ENCODE results near the gene EME1.

DNA sequence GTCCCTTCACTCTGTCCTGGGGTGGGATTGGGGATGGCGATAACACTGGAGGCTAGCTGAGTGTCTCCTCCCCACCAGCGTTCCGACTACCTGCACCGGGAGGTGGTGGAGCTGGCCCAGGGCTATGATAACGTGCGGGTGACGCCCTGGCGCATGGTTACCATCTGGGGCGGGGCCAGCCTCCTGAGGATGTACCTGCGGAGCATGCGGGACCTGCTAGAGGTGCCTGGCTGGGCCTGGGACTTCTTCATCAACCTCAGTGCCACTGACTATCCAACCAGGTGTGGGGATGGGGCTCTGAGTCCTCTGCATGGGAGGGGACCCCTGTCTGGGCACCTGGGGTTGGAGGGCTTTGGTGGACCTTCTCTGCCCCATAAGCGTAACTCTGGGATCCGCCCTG, 18.3 kb upstream of the EME1 start:
- TF ChIP-seq, protein P1, sequence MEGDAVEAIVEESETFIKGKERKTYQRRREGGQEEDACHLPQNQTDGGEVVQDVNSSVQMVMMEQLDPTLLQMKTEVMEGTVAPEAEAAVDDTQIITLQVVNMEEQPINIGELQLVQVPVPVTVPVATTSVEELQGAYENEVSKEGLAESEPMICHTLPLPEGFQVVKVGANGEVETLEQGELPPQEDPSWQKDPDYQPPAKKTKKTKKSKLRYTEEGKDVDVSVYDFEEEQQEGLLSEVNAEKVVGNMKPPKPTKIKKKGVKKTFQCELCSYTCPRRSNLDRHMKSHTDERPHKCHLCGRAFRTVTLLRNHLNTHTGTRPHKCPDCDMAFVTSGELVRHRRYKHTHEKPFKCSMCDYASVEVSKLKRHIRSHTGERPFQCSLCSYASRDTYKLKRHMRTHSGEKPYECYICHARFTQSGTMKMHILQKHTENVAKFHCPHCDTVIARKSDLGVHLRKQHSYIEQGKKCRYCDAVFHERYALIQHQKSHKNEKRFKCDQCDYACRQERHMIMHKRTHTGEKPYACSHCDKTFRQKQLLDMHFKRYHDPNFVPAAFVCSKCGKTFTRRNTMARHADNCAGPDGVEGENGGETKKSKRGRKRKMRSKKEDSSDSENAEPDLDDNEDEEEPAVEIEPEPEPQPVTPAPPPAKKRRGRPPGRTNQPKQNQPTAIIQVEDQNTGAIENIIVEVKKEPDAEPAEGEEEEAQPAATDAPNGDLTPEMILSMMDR (IDR thresholded peaks at IDR 0.05; ENCODE audit: poor library complexity, severe bottlenecking), result no peak
- TF ChIP-seq SMC3 (conservative IDR thresholded peaks at IDR 0.05; ENCODE audit: poor library complexity) (no peak), EZH2 (IDR thresholded peaks at IDR 0.05; ENCODE audit: borderline replicate concordance, insufficient read depth, low read length, poor library complexity, severe bottlenecking) (no peak), TAF1 (IDR thresholded peaks at IDR 0.05; ENCODE audit: low read depth) (no peak), EP300 (conservative IDR thresholded peaks at IDR 0.05; ENCODE audit: poor library complexity, severe bottlenecking) (no peak), POLR2AphosphoS5 (IDR thresholded peaks at IDR 0.05) (no peak), RAD21 (conservative IDR thresholded peaks at IDR 0.05) (no peak), MXI1 (conservative IDR thresholded peaks at IDR 0.05; ENCODE audit: poor library complexity, severe bottlenecking) (no peak)
- TF ChIP-seq, protein P2, sequence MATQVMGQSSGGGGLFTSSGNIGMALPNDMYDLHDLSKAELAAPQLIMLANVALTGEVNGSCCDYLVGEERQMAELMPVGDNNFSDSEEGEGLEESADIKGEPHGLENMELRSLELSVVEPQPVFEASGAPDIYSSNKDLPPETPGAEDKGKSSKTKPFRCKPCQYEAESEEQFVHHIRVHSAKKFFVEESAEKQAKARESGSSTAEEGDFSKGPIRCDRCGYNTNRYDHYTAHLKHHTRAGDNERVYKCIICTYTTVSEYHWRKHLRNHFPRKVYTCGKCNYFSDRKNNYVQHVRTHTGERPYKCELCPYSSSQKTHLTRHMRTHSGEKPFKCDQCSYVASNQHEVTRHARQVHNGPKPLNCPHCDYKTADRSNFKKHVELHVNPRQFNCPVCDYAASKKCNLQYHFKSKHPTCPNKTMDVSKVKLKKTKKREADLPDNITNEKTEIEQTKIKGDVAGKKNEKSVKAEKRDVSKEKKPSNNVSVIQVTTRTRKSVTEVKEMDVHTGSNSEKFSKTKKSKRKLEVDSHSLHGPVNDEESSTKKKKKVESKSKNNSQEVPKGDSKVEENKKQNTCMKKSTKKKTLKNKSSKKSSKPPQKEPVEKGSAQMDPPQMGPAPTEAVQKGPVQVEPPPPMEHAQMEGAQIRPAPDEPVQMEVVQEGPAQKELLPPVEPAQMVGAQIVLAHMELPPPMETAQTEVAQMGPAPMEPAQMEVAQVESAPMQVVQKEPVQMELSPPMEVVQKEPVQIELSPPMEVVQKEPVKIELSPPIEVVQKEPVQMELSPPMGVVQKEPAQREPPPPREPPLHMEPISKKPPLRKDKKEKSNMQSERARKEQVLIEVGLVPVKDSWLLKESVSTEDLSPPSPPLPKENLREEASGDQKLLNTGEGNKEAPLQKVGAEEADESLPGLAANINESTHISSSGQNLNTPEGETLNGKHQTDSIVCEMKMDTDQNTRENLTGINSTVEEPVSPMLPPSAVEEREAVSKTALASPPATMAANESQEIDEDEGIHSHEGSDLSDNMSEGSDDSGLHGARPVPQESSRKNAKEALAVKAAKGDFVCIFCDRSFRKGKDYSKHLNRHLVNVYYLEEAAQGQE (IDR thresholded peaks at IDR 0.05; ENCODE audit: borderline replicate concordance), result no peak

Measured in neural cell (in vitro differentiated cells).